HG03565 (cell line): Measurements from ENCODE around the gene NFIL3.

Experiments
- ATAC-seq: cut with Tn5 transposase; IDR thresholded peaks from one replicate; pipeline ENCODE4 v1.9.1; 2021; ENCODE audit warnings: mild to moderate bottlenecking, moderate library complexity; ENCODE audit not compliant: unreplicated experiment

Gene NFIL3

GRCh38 chr9:91361291-91362050, 62.2 kb downstream of the NFIL3 start, which contains the start of gene AUH:
Gene AUH, minus strand, starts transcription at chr9:91361918. Its CDS starts 29 bp downstream, at chr9:91361889.
- peak; percentile 62 for ATAC-seq

- ATAC-seq, result no peak
Measured at GRCh38 chr9:91360551-91361290, 62.9 kb downstream of the NFIL3 start.

GRCh38 chr9:91359734-91360470, 63.7 kb downstream of the NFIL3 start:
- ATAC-seq, result no peak

GRCh38 chr9:91359083-91359482, 64.5 kb downstream of the NFIL3 start:
- ATAC-seq, result no peak
